NB4 (cell line): ENCODE measurements around the gene UFC1.

ENCODE experiments used
- DNase-seq: peaks from one replicate; pipeline ENCODE4 v3.0.0; 2010; ENCODE audit warnings: low read depth
- H3K4me3 ChIP-seq: one replicate; pipeline ENCODE4 v1.5.1; 2011; ENCODE audit warnings: mild to moderate bottlenecking, low read depth, low read length, moderate library complexity
- CTCF ChIP-seq: IDR thresholded peaks from one replicate; pipeline ENCODE4 v1.5.1; 2012; ENCODE audit warnings: low read depth, low read length
- MYC ChIP-seq: IDR thresholded peaks from 2 replicates; pipeline ENCODE4 v1.6.1; 2011; ENCODE audit warnings: low read depth, low read length
- POLR2A ChIP-seq: IDR thresholded peaks from 2 replicates; pipeline ENCODE4 v1.6.1; 2011; ENCODE audit warnings: mild to moderate bottlenecking; ENCODE audit not compliant: insufficient read length; ENCODE audit errors: extremely low read depth
- TF ChIP-seq, protein P1 (sequence below): IDR thresholded peaks from 2 replicates; pipeline ENCODE4 v1.6.1; 2011; ENCODE audit warnings: low read depth, low read length

The UFC1 gene

DNA sequence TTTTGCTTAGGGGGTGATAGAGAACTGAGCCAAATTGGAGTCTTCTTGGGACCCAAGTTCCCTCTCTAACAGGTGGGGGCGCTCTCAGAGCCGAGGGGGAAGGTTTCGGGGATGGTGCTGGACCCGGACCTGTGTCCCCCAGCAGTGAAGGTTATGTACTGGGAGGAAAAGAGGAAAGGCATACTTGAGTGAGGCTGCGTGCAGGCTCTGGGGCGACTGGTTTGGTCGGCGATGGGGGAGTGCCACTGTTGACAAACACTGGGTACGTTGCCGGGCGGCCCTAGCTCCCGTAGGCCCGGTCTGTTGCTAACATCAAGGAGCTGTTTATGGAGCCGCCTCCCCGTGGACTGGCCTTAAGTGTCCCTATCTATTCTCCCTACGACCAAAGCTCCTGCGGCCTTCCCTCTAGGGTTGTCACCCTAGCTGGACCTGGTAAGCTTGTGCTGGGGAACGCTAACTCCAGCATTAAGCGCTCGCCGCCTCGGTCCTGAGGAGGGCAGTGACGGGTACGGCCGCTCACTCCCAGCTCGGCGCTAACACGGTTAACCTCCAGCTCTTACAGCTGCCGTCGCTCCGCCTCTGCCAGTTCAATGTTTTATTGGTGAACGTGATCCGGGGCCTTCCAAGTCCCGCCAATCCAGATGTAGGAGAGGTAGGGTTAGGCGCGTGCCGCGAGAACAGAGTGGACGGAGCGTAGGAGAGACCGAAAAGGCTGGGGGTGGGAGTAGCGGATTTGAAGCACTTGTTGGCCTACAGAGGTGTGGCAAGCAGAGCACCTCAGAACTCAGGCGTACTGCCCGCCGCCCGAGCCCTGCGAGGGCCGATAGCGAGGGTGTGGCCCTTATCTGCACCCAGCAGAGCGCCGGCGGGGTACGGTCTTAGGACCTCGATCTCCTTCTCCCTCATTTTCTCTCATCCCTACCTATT is 12.2 kb downstream of the UFC1 start, which contains the start of gene PPOX:
Gene PPOX (plus strand): TSS at position 685 of the 927 bp plus-strand sequence. CDS start 422 bp downstream, outside the sequence.
- DNase-seq = peak; percentile 99
- TF ChIP-seq MYC (peak; percentile 87), CTCF (peak; percentile 55), POLR2A (peak; percentile 44)
- TF ChIP-seq, protein P1, sequence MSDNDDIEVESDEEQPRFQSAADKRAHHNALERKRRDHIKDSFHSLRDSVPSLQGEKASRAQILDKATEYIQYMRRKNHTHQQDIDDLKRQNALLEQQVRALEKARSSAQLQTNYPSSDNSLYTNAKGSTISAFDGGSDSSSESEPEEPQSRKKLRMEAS = peak; percentile 81
- peak within 1 kb of the TSS; percentile 75 for H3K4me3 ChIP-seq

GRCh38 chr1:161166669-161167548 is 13.1 kb downstream of the UFC1 start:
- peak overlapping the region; percentile 75 for H3K4me3 ChIP-seq
- TF ChIP-seq MYC (no peak), POLR2A (no peak), CTCF (no peak)
- TF ChIP-seq, protein P1 = no peak
- peak; percentile 41 for DNase-seq

- TF ChIP-seq, protein P1 = no peak
- no peak for TF ChIP-seq CTCF
- no peak for TF ChIP-seq POLR2A
- no peak for TF ChIP-seq MYC
- DNase-seq = no peak
- no peak overlapping the region for H3K4me3 ChIP-seq
Observed at GRCh38 chr1:161168906-161169305, 15.1 kb downstream of the UFC1 start.

DNA sequence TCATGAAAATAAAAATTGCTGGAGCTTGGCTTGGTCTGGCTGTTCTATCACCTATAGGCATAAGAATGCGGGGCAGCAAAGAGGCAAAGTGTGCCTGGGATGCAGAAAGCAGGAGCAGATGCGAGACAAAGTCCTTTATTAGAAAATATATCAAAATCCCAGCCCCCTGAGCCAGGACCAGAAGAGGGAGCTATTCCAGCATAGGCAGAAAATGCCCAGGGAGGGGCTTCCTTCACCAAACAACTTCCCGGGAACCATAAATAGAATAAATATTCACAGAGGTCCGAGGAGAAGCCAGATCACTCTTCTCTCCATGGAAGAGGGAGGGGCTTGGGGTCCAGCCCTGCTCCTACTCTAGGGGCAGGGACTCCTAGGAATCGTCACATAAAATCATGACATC is 17.4 kb downstream of the UFC1 start:
- H3K4me3 ChIP-seq = no peak overlapping the region
- no peak for DNase-seq
- TF ChIP-seq POLR2A (no peak), MYC (no peak), CTCF (peak; percentile 16)
- TF ChIP-seq, protein P1 = no peak

GRCh38 chr1:161171696-161172095 is 17.9 kb downstream of the UFC1 start:
- H3K4me3 ChIP-seq = no peak overlapping the region
- DNase-seq = no peak
- TF ChIP-seq MYC (no peak), POLR2A (no peak), CTCF (no peak)
- TF ChIP-seq, protein P1 = no peak
